ENCODE data around the gene AQP6.
"Not testable (repeated sequence)": the region's sequence is repeated elsewhere in the genome, so short reads cannot be mapped to it uniquely, and the experiment has no call there.

AQP6 gene

DNA sequence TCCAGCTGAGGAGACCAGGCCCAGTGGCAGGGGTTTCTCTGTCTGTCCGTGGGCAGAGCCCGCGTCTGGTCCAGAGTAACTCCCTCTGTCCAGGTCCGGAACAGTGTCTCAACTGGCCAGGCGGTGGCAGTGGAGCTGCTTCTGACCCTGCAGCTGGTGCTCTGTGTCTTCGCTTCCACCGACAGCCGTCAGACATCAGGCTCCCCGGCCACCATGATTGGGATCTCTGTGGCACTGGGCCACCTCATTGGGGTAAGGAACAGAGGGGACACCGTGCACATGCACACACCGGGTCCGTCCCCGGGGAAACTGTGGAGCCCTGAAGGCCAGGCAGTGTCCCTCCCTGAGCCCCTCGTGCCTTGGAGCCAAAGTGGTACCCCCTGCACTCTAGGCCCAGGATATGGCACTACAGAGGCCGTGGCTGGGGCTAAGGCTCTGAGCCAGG, 1.5 kb downstream of the AQP6 start:
- DNase-seq: no peak

DNA sequence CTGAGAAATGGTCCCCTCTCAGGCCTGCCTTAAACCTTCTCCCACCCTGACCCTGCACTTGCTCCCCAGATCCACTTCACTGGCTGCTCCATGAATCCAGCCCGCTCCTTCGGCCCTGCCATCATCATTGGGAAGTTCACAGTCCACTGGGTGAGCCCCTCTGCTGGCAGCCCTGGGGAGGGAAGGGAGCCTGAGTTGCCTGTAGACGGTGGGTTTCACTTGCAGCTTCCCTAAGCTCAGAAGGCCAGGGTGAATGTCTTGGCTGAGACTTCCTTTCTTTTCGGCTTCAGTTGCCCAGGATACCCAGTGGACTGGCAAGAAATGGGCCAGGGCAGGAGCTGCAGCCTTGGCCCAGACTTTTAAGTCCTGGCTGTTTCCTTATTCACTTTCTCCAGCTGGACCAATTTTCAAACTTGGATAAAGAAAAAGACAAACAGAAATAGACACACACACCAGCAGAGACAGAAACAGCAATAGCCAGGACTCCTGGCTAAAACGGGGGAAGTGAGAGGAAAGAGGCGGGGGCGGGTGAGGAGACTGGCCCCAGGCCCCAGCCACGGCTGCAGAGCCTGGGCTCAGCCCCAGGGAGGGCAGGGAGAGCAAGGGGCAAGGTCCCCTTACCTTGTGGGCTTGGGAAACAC, 2.0 kb downstream of the AQP6 start:
- DNase-seq: no peak

- no peak for DNase-seq
Measured at GRCh38 chr12:49975318-49975761, 2.6 kb downstream of the AQP6 start.

- DNase-seq: no peak
Measured at GRCh38 chr12:49976557-49976956, 3.8 kb downstream of the AQP6 start.

DNA sequence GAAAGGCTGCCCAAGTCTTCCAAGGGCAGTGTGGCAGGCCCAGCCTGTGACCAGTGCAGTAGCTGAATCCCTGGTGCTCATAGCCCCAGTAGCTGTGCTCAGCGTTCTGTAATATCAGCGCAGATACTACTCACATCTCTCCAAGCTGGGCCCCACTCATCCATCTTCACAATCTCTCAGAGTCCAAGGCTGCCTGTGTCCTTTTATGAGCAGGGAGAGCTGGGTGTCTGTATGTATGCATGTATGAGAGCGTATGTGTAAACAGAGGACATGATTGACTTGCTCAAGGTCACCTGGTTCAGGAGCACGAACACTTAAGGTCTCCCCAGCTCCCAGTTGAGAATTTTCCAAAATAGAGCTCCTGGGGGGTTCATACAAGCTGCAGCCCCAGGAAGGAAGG, 5.4 kb downstream of the AQP6 start:
- DNase-seq: no peak

DNA sequence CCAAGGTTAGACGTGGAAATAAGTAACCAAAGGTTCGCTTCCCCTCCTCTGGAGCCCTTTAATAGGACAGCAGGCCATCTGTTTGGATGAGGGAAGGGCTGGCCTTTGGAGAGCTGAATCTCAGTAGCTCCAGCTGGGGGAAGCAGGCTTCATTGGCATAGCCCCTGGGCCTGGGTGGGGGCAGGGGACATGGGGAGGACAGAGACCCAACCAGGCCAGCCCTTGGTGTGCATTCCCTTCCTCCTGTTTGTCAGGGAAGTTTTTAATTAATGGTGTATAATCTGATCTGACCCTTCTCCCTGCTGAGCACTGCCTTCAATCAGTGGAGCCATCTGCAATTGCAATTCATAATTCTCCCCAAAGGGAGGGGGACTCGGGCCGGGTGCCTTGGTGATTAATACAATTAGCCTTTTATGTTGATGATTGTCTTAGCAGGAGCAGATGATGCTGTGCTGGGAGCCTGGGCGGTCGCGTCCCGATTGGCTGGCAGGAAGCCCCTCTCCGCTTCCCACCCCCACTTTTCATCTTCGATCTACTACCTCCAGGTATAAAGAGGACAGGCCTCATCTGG, 6.4 kb downstream of the AQP6 start:
- no peak for DNase-seq

DNA sequence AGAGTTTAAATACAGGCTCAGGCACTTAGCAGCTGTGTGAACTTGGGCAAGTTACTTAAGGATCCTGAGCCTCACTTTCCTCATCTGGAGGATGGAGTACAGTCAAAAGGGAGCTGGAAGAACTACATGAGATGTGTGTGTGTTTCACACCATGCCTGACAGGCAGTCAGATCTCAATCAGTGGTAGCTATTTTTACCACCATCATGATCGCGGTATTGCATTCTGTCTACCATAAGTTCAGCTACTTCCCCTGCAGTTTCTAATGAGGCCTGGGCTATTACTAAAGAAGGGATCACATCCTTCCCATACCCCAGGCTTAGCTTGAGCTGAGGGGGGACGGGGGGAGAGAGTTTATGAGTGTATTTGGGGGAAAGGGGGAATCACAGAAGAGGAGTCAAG, 7.0 kb downstream of the AQP6 start:
- no peak for DNase-seq

DNA sequence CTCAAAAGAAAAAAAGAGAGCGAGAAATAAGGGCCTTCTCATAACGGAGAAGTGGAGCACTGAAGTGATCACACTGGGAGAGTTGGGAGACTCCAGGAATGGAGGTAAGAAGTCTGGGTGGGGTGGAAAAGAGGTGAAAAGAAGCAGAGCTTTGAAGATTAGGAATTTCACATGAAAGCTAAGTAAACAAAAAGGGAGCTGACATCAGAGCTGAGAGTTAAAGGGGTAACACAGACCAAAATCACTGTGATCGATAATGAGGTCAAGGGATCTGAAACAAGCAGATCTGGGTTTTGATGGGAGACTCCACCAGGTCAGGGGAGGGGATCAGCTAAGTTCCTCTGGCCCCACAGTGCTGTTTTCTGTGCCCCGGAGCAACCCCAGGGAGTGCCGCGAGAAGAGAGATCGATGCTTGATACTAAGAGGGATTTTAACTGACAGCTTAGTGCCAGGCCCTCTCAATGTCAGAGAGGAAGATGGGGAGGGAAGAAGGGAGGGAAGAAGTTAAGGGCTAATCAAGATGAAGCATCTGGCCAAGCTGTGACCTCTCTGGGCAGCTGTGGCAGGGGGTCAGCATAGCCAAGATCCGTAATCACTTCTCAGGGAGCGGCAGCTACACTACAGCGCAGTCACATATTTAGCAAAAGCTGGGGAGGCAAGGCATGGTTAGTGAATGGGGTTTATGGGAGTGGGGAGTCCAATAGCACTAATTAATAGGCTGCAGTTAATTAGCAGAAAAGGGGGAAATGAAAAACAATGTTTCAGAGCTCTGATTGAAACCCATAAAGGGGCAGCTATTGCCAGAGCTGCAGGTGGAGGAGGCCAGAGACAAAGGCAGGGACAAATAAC, 8.0 kb downstream of the AQP6 start:
- no peak for DNase-seq

DNA sequence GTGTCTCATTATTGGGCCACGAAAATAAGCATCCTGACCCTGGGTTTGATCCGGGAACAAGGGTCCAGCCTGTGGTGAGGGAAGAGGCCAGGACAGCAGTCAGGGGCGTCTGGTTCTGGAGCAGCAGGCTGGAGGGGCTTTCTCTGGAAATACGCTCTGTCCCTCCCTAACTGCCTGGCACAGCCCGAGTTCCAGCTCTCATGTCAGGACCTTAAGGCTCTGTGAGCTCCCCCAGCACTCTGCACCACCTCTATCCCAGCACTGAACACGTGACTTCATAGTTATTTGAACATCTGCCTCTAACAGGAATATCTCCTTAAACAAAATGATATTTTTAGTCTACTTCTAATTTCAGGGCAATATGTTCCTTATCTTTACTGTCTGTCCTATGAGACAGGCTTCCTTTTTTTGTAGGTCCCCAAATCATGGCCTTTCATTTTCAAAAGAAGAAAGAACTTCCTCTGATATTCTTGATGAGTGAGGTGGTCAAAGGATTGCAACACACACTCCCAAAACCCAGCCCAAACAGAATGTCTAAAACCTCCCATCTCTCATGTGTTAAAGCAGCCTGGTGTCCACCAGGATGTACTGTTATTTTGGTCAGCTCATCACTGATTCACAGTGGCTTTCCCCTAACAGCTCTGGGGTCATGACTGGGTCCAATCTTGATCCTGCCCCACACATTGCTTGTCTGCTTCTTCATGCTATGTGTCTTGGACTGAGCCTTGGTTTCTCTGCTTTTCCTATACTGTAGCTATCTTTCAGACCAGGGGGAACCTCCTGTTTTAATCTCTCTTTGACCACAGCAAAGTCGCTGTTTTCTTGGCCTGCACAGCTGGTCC, 9.7 kb downstream of the AQP6 start:
- DNase-seq: no peak

DNA sequence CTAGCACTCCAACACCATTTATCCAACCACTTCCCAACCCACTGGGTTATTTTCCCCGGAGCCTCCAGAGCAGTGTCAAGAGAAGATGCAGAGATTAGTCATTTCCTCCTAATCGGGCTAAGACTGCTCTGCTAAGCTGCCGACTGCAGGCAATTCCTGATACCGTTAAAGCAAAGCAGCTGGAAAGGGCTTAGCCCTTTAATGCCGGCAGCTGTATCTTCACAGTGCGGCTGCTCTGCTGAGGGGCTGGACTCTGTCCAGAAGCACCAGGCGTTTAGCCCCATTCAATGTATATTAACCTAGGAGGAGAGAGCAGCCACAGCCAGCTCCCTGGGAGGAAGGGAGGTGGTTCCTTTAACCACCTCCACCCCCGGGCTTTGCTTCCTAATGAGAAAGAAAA, 11.1 kb downstream of the AQP6 start:
- DNase-seq: no peak

DNA sequence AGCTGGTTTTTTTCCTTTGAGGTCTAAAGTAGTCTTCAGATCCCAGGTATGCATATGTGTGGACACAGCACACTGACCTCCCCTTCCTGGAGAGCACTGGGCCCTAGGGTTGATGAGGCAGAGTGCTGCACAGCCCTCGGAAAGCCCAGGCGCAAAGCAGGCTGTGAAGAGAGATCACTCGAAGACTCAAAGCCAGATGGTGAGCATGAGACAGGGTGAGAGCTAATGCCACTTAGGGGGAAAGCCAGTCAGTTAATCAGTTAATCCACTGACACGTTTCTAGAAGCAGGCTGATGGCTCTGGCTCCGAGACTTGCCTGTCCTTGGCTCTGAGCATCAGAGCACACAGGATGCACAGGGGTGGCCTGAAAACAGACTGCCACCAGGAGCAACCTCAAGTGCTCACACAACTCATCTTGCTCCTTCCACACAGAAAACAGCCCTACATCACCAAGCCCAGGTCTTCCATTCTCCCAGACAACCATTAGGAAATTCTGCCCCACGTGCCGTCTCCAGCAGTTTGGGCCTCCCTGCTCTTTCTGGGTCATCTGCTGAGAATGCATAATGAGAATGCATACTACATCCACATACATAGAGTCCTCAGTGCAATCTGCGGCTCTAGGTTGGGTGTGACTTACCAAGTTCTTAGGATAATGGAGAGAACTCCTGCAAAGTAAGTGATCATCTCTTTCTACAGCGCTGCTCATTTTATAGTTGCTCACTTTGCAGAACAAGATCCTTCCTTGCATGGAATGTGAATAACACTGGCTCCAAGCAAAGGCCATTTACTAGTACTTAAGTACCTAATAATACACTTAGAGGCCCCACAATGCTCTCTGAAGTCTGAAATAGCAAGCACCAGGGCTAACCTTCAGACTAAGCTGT, 12.0 kb downstream of the AQP6 start:
- no peak for DNase-seq

DNA sequence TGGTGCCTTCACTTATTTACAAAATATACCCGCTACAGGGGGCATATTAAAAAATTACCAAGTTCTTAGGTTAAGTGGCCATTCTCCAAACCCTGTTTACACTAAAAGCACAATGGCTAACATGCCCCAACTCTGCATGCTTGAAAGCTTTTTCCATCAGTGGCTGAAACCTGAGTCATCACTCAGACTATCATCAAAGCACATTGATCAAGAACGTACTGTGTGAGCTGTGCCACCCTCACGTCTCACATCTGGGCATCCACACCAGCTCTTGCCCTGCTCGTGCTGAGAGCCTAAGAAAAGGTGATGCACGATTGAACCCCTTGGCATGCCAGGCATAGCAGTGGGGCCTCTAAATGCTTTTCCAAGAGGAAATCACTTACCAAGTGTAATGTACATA, 13.2 kb downstream of the AQP6 start:
- DNase-seq: no peak

GRCh38 chr12:49986476-49986875, 13.7 kb downstream of the AQP6 start:
- DNase-seq: not testable (repeated sequence)

DNA sequence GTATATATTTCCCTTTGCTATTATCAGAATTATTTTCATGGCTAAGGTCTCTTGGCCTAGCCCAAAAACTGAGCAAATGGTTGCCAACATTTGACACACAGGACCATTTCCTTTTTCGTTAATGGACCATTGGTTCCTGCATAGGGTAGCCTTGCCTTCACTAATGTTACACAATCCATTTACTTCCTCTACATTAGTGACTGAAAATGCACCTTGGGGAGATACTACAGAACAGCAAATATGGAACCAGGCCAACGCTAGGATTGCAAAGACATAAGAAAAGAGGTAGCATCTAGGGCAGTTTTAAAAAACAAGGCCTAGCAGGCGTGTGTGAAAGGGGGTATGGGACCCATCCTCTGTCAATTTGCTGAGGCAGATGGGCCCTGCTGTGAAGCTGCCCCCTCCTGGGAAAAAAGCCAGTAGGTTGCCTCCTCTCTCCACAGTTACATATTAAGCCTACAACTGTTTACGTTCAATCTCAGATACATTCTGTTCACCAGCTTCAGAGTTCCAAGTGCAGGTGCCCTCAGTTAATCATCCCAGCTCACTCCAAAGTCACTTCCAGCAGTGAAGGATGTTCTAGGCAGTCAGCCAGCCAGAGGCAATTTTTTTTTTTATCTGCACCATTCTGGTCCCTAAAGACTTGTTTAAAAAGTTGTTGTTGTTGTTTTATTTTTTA, 15.0 kb downstream of the AQP6 start:
- DNase-seq: no peak

DNA sequence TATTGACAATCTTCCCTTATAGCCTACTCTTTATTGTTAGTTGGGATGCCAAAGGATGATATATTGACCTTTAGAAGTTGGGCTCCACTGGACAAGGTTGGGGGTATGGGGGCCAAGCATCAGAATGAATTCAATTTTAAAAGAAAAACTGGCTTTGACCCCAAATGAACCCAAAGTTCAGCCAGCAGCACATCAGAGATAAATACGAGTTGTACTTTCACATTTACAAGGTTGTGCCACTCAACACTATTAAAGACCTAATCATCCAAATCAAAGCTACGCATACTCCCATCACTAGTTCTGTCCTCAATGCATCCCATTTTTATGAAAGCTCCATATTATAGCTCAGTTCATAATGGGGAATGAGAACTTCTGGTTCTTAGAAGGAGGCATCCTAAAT, 16.7 kb downstream of the AQP6 start:
- not testable (repeated sequence) for DNase-seq

- DNase-seq: no peak
Measured at GRCh38 chr12:49990273-49990672, 17.5 kb downstream of the AQP6 start.

DNA sequence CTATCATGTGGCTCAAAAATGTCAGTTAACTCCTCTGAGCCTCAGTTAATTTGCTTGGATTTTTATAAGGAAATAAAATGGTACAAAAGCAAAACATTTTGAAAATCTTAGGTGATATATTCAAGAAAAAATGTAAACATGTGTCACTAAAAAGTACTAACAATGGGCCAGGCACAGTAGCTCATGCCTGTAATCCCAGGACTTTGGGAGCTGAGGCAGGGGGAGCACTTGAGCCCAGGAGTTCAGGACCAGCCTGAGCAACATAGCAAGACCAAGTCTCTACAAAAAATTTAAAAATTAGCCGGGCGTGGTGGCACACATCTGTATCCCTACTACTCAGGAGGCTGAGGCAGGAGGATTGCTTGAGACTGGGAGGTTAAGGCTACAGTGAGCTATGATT, 25.7 kb downstream of the AQP6 start:
- DNase-seq: no peak

DNA sequence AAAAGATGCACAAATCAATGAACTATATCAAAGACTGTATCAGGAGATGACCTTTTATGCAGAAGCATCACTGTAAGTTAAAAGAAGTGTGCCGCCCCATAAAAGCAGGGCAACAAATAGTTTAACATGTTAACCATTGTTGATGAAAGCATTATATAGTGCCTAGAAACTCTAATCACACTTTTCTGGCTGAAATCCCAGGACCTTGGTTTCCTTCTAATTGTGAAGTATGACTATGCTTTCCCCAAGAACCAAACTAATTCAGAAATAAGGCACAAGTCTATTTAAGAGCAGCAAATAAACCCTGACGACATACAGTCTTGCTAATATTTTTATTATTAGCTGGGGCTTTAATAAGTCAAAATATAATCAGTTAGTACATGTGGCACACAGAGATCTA, 30.8 kb downstream of the AQP6 start:
- DNase-seq: no peak

GRCh38 chr12:50004696-50005095, 31.9 kb downstream of the AQP6 start:
- DNase-seq: no peak

DNA sequence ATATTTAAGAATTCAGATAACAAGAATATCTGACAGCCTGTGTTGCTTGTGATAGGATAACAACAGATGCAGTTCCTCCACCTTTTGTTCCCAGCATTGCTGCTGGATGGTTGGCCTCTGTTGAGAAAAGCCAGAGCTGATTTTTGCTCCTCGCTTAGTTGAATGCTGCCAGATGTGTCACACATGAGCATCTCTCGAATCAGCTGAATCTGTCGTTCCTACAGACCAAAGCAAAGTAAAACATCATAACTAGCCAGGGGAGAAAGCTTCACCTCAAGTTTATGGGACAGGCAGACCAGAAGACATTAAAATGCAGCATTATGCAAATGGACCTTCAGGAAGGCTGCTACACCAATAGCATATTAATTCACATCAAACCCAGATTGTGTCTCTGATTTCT, 32.4 kb downstream of the AQP6 start:
- no peak for DNase-seq

- no peak for DNase-seq
Measured at GRCh38 chr12:50006280-50006679, 33.5 kb downstream of the AQP6 start.

Measured in CD4-positive, alpha-beta T cell treated with Interleukin-4 for 1 hour (primary cell).